Lower lobe of right lung (tissue), 2 donors: ENCODE results near the gene ADGRL3. TPM values are rescaled to one million over a fixed set of nuclear protein-coding genes. Genes with fewer than 3 reads are reported as not detected.

ENCODE experiments used
- ATAC-seq, 2 donors: fragments of 200-7000 bp; cut with Tn5 transposase; one replicate each; pipeline ENCODE4 v1.9.1; 2020 to 2022; ENCODE audit warnings: mild to moderate bottlenecking in 2 of 2, moderate library complexity in 2 of 2
- DNase-seq: peaks from one replicate; pipeline ENCODE4 v3.0.0-alpha.2; 2020
- H3K27ac ChIP-seq: fragments of 200-600 bp; one replicate; pipeline ENCODE4 v1.8.0; 2022
- H3K27me3 ChIP-seq: fragments of 200-600 bp; one replicate; pipeline ENCODE4 v1.8.0; 2022; ENCODE audit warnings: low read depth
- H3K36me3 ChIP-seq: fragments of 200-600 bp; one replicate; pipeline ENCODE4 v1.8.0; 2022; ENCODE audit warnings: mild to moderate bottlenecking
- H3K4me1 ChIP-seq: fragments of 200-600 bp; one replicate; pipeline ENCODE4 v1.8.0; 2022
- H3K4me3 ChIP-seq: fragments of 200-600 bp; one replicate; pipeline ENCODE4 v1.8.0; 2022; ENCODE audit warnings: mild to moderate bottlenecking
- H3K9me3 ChIP-seq: fragments of 200-600 bp; one replicate; pipeline ENCODE4 v1.8.0; 2022
- CTCF ChIP-seq: fragments of 200-600 bp; IDR thresholded peaks from one replicate; pipeline ENCODE4 v1.8.0; 2022; ENCODE audit warnings: antibody characterized with exemption, mild to moderate bottlenecking
- intact Hi-C: fragments of 100-400 bp; cut with DNase I; formaldehyde crosslinking; loops from one replicate; pipeline ENCODE4 v1.11.0; 2022
- total RNA-seq: library from RNA; stranded (reverse); fragmentation: NEBNext Ultra II Directional; extraction: Animal tissue kit (Norgen Biotek cat#: 25700); gene quantifications from one replicate; pipeline ENCODE4 v1.2.1, GENCODE V29; 2021
- donor health status: DM: no; HTN: yes; CAD: no; lungs with severe emphysema.

ADGRL3 gene
- total RNA-seq, 1 donor from 2014 or later: 6.0 TPM

GRCh38 chr4:61320631-61321030, 120.5 kb downstream of the ADGRL3 start:
- Histone ChIP-seq H3K27ac (no peak overlapping the region), H3K9me3 (no peaks in the 10 kb centered on the region), H3K4me1 (no peaks in the 10 kb centered on the region), H3K4me3 (no peak overlapping the region), H3K27me3 (no peaks in the 10 kb centered on the region), H3K36me3 (no peaks in the 10 kb centered on the region)
- ATAC-seq (no peak), DNase-seq (no peak)
- TF ChIP-seq CTCF: no peak
- intact Hi-C loops: no loop called here

GRCh38 chr4:61332693-61333092, 132.6 kb downstream of the ADGRL3 start:
- ATAC-seq (no peak), DNase-seq (no peak)
- Histone ChIP-seq H3K27me3 (no peaks in the 10 kb centered on the region), H3K4me1 (no peaks in the 10 kb centered on the region), H3K4me3 (no peak overlapping the region), H3K36me3 (no peaks in the 10 kb centered on the region), H3K27ac (no peak overlapping the region), H3K9me3 (no peaks in the 10 kb centered on the region)
- intact Hi-C loops: no loop called here
- no peak for TF ChIP-seq CTCF

- DNase-seq (no peak), ATAC-seq (no peak)
- no peaks in the 10 kb centered on the region for H3K4me1 ChIP-seq
- intact Hi-C loops: no loop called here
- no peaks in the 10 kb centered on the region for H3K27me3 ChIP-seq
- H3K27ac ChIP-seq: no peak overlapping the region
- H3K36me3 ChIP-seq: no peaks in the 10 kb centered on the region
- H3K4me3 ChIP-seq: no peak overlapping the region
- no peak for TF ChIP-seq CTCF
- no peaks in the 10 kb centered on the region for H3K9me3 ChIP-seq
These were observed 133.4 kb downstream of the ADGRL3 start for GRCh38 chr4:61333490-61333889.

GRCh38 chr4:61335241-61335763, 135.2 kb downstream of the ADGRL3 start:
- intact Hi-C loops: no loop called here

GRCh38 chr4:61336488-61336887, 136.4 kb downstream of the ADGRL3 start:
- Histone ChIP-seq H3K4me3 (no peak overlapping the region), H3K27me3 (no peaks in the 10 kb centered on the region), H3K4me1 (no peaks in the 10 kb centered on the region), H3K9me3 (no peaks in the 10 kb centered on the region), H3K36me3 (no peaks in the 10 kb centered on the region), H3K27ac (no peak overlapping the region)
- ATAC-seq (no peak), DNase-seq (no peak)
- intact Hi-C loops: no loop called here
- no peak for TF ChIP-seq CTCF

More at GRCh38 chr4:61335241-61335763, 135.2 kb downstream of the ADGRL3 start:
- Histone ChIP-seq H3K4me3 (no peak overlapping the region), H3K36me3 (no peaks in the 10 kb centered on the region), H3K4me1 (no peaks in the 10 kb centered on the region), H3K9me3 (no peaks in the 10 kb centered on the region), H3K27me3 (no peaks in the 10 kb centered on the region), H3K27ac (no peak overlapping the region)
- DNase-seq (no peak), ATAC-seq (no peak)
- no peak for TF ChIP-seq CTCF

- Histone ChIP-seq H3K27me3 (no peaks in the 10 kb centered on the region), H3K9me3 (no peaks in the 10 kb centered on the region), H3K4me1 (no peaks in the 10 kb centered on the region), H3K36me3 (no peaks in the 10 kb centered on the region), H3K4me3 (no peak overlapping the region), H3K27ac (no peak overlapping the region)
- intact Hi-C loops: no loop called here
- no peak for DNase-seq
- no peak for TF ChIP-seq CTCF
- no peak for ATAC-seq
These were observed 136.8 kb downstream of the ADGRL3 start for GRCh38 chr4:61336916-61337315.
